Cardiac muscle cell (in vitro differentiated cells and primary cell): ENCODE measurements around the gene ECSIT. TPM values are rescaled to one million over a fixed set of nuclear protein-coding genes. Genes with fewer than 3 reads are reported as not detected.
A peak's percentile ranks its signal among the peaks of the same experiment; 100 is the strongest.

Experiments
- DNase-seq, 2 donors: peaks; one replicate each; pipeline versions ENCODE4 v3.0.0 to v3.0.0-alpha.2; 2010 to 2017; ENCODE audit warnings: low read depth in 1 of 2, low spot score in 1 of 2
- H3K27ac ChIP-seq: fragments of 200-600 bp; sonication (generic); 2 replicates; pipeline ENCODE4 v1.5.1; 2016
- H3K27me3 ChIP-seq: fragments of 200-600 bp; sonication (generic); 2 replicates; pipeline ENCODE4 v1.6.0; 2016; ENCODE audit warnings: control low read depth
- H3K36me3 ChIP-seq: fragments of 200-600 bp; sonication (generic); 2 replicates; pipeline ENCODE4 v1.5.1; 2016; ENCODE audit warnings: control low read depth
- H3K4me1 ChIP-seq: fragments of 200-600 bp; sonication (generic); 2 replicates; pipeline ENCODE4 v1.8.1; 2017; ENCODE audit warnings: low read depth, mild to moderate bottlenecking, mixed run types
- H3K4me3 ChIP-seq: fragments of 200-600 bp; sonication (generic); 2 replicates; pipeline ENCODE4 v1.5.1; 2016; ENCODE audit warnings: mild to moderate bottlenecking
- H3K9me3 ChIP-seq: fragments of 200-600 bp; sonication (generic); 2 replicates; pipeline ENCODE4 v1.5.1; 2017; ENCODE audit warnings: low read depth, mild to moderate bottlenecking, control low read depth
- CTCF ChIP-seq: IDR thresholded peaks from 2 replicates; pipeline ENCODE4 v1.5.1; 2012; ENCODE audit warnings: low read depth, mild to moderate bottlenecking, low read length
- polyA plus RNA-seq: library from polyadenylated mRNA; unstranded; fragments of >200 nt; fragmentation: Nextera tagmentation; extraction: Ambion mirVana; gene quantifications from 2 replicates; pipeline ENCODE4 v1.2.1, GENCODE V29; 2016
- total RNA-seq: library from RNA; depleted of rRNA; stranded (reverse); fragments of >200 nt; gene quantifications from 2 replicates; pipeline ENCODE4 v1.2.3, GENCODE V29; 2016

ECSIT gene
- total and polyA plus RNA-seq, 2 experiments from 2014 or later, result 64.0 to 91.3 TPM

- peak in 1 of 2 donors; percentile 11 for DNase-seq
These were observed 29.0 kb downstream of the ECSIT start for GRCh38 chr19:11499890-11500420.

GRCh38 chr19:11499220-11499726 is 29.7 kb downstream of the ECSIT start:
- Histone ChIP-seq H3K36me3 (peaks cover 3% of the 10 kb centered on the region), H3K27ac (no peak overlapping the region), H3K4me3 (no peak overlapping the region), H3K9me3 (no peaks in the 10 kb centered on the region), H3K4me1 (peaks cover 10% of the 10 kb centered on the region), H3K27me3 (no peaks in the 10 kb centered on the region)
- no peak for TF ChIP-seq CTCF
- no peak for DNase-seq

More at GRCh38 chr19:11499890-11500420, 29.0 kb downstream of the ECSIT start:
- H3K27me3 ChIP-seq, result no peaks in the 10 kb centered on the region
- peaks cover 13% of the 10 kb centered on the region for H3K4me1 ChIP-seq
- no peaks in the 10 kb centered on the region for H3K9me3 ChIP-seq
- peak overlapping the region; percentile 60 for H3K27ac ChIP-seq
- H3K36me3 ChIP-seq, result peaks cover 3% of the 10 kb centered on the region
- H3K4me3 ChIP-seq, result no peak overlapping the region
- TF ChIP-seq CTCF, result no peak

- Histone ChIP-seq H3K36me3 (peaks cover 6% of the 10 kb centered on the region), H3K4me1 (peaks cover 9% of the 10 kb centered on the region), H3K4me3 (no peak overlapping the region), H3K9me3 (no peaks in the 10 kb centered on the region), H3K27me3 (no peaks in the 10 kb centered on the region), H3K27ac (no peak overlapping the region)
- peak; percentile 74 for TF ChIP-seq CTCF
- peak; percentile 73 to 88 for DNase-seq
These were observed 32.4 kb downstream of the ECSIT start for GRCh38 chr19:11496391-11497163.

- no peak for DNase-seq
- H3K27ac ChIP-seq, result no peak overlapping the region
- H3K9me3 ChIP-seq, result no peaks in the 10 kb centered on the region
- no peak for TF ChIP-seq CTCF
- peaks cover 7% of the 10 kb centered on the region for H3K36me3 ChIP-seq
- H3K4me3 ChIP-seq, result no peak overlapping the region
- peaks cover 9% of the 10 kb centered on the region for H3K4me1 ChIP-seq
- H3K27me3 ChIP-seq, result no peaks in the 10 kb centered on the region
These were observed 33.0 kb downstream of the ECSIT start for GRCh38 chr19:11495885-11496284.

GRCh38 chr19:11495481-11495880 is 33.5 kb downstream of the ECSIT start:
- Histone ChIP-seq H3K27me3 (no peaks in the 10 kb centered on the region), H3K27ac (no peak overlapping the region), H3K4me3 (no peak overlapping the region), H3K36me3 (peaks cover 10% of the 10 kb centered on the region), H3K4me1 (peaks cover 8% of the 10 kb centered on the region), H3K9me3 (no peaks in the 10 kb centered on the region)
- no peak for TF ChIP-seq CTCF
- no peak for DNase-seq
